Upper lobe of left lung (tissue), 6 donors: ENCODE results near the gene CLCNKA. TPM values are rescaled to one million over a fixed set of nuclear protein-coding genes. Genes with fewer than 3 reads are reported as not detected.

Experiments
- ATAC-seq, 2 donors: fragments of 200-7000 bp; cut with Tn5 transposase; one replicate each; pipeline ENCODE4 v1.9.1; 2022; ENCODE audit warnings: mild to moderate bottlenecking in 2 of 2, moderate library complexity in 2 of 2; ENCODE audit not compliant: low FRiP score in 2 of 2
- DNase-seq, 2 donors: peaks; one replicate each; pipeline ENCODE4 v3.0.0-alpha.2; 2019 to 2020
- H3K27ac ChIP-seq, 4 donors: fragments of 200-600 bp; sonication (generic); one replicate each; pipeline ENCODE4 v1.5.1; 2016 to 2019
- H3K27me3 ChIP-seq, 4 donors: fragments of 200-600 bp; sonication (generic); one replicate each; pipeline ENCODE4 v1.5.1; 2017 to 2019
- H3K36me3 ChIP-seq, 4 donors: fragments of 200-600 bp; sonication (generic); one replicate each; pipeline ENCODE4 v1.5.1; 2016 to 2019
- H3K4me1 ChIP-seq, 4 donors: fragments of 200-600 bp; sonication (generic); one replicate each; pipeline ENCODE4 v1.5.1; 2018 to 2019
- H3K4me3 ChIP-seq, 4 donors: fragments of 200-600 bp; sonication (generic); one replicate each; pipeline ENCODE4 v1.5.1; 2017 to 2019; ENCODE audit warnings: mild to moderate bottlenecking in 2 of 4, moderate library complexity in 1 of 4
- H3K9me3 ChIP-seq, 4 donors: fragments of 200-600 bp; sonication (generic); one replicate each; pipeline ENCODE4 v1.5.1; 2018 to 2019
- EP300 ChIP-seq, 4 donors: sonication (generic); formaldehyde crosslinking; IDR thresholded peaks; one replicate each; pipeline ENCODE4 v1.5.1; 2017; ENCODE audit warnings: antibody characterized with exemption in 4 of 4, control low read depth in 2 of 4
- POLR2A ChIP-seq, 4 donors: fragments of 450-650 bp; IDR thresholded peaks; one replicate each; pipeline ENCODE4 v1.5.1; 2016 to 2017; ENCODE audit warnings: antibody characterized with exemption in 4 of 4, mild to moderate bottlenecking in 2 of 4
- POLR2AphosphoS5 ChIP-seq, 2 donors: sonication (generic); formaldehyde crosslinking; IDR thresholded peaks; one replicate each; pipeline ENCODE4 v1.5.1; 2017; ENCODE audit warnings: antibody characterized with exemption in 2 of 2
- WGBS, 2 donors: methylation state at CpG; one replicate each; pipeline ENCODE4 v1.1.5; 2017 to 2018; 5-methylcytosine and 5-hydroxymethylcytosine counted together
- total RNA-seq, 6 donors: library from RNA; depleted of rRNA in 4 of 6; stranded (reverse); fragments of >200 nt in 4 of 6; gene quantifications; one replicate each; pipeline versions ENCODE4 v1.1.0 to v1.2.1, GENCODE V29; 2016 to 2021
- TF ChIP-seq, protein P1 (sequence below), 6 experiments: fragments of 450-650 bp in 4 of 6; fragments of 200-600 bp in 2 of 6; sonication (generic) in 2 of 6; IDR thresholded peaks; one replicate each; pipeline ENCODE4 v1.5.1; 2016 to 2019; ENCODE audit warnings: antibody characterized with exemption in 6 of 6
- donor health status: DM: no; HTN: no; CAD: no; lungs with moderate emphysema.
- donor health status: DM: no; HTN: yes; CAD: no; lungs with severe emphysema.

The CLCNKA gene
- total RNA-seq, 6 donors from 2014 or later: 0.20 to 0.89 (median 0.49) TPM; not detected in 3

DNA sequence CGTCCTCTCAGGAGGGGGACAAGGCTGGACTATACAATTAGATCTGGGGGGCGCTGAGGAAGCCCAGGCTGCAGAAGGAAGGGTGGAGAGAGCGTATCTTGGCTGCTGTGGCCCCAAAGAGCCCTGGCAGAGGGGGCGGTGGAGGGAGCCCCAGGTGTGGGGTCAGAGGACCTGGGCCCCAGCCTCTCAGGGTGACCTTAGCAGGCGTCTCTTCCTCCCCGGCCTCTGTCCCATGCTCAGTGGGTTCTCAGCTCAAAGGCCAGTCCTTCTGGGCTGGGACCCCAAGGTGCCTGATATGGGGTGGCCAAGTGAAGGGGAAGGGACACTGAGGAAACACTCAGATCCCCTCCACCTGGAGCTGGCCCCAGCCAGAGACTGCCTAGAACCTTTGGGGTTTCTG lies 49.8 kb downstream of the CLCNKA start:
- Histone ChIP-seq H3K4me3 (no peak overlapping the region), H3K9me3 (no peaks in the 10 kb centered on the region), H3K36me3 (no peaks in the 10 kb centered on the region), H3K27me3 (peaks cover 0 to 11% (median 8%) of the 10 kb centered on the region in 4 donors), H3K4me1 (peaks cover 17 to 22% (median 19%) of the 10 kb centered on the region in 4 donors), H3K27ac (no peak overlapping the region)
- ATAC-seq: no peak
- WGBS, 2 donors: 94 to 100% methylated on average over 2 to 6 of the region's 6 CpGs
- peak in 1 of 2 donors; percentile 29 for DNase-seq
- TF ChIP-seq POLR2A (IDR thresholded peaks at IDR 0.05) (no peak), EP300 (IDR thresholded peaks at IDR 0.05) (no peak), POLR2AphosphoS5 (IDR thresholded peaks at IDR 0.05) (no peak)
- TF ChIP-seq, protein P1, sequence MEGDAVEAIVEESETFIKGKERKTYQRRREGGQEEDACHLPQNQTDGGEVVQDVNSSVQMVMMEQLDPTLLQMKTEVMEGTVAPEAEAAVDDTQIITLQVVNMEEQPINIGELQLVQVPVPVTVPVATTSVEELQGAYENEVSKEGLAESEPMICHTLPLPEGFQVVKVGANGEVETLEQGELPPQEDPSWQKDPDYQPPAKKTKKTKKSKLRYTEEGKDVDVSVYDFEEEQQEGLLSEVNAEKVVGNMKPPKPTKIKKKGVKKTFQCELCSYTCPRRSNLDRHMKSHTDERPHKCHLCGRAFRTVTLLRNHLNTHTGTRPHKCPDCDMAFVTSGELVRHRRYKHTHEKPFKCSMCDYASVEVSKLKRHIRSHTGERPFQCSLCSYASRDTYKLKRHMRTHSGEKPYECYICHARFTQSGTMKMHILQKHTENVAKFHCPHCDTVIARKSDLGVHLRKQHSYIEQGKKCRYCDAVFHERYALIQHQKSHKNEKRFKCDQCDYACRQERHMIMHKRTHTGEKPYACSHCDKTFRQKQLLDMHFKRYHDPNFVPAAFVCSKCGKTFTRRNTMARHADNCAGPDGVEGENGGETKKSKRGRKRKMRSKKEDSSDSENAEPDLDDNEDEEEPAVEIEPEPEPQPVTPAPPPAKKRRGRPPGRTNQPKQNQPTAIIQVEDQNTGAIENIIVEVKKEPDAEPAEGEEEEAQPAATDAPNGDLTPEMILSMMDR (IDR thresholded peaks at IDR 0.05): no peak

DNA sequence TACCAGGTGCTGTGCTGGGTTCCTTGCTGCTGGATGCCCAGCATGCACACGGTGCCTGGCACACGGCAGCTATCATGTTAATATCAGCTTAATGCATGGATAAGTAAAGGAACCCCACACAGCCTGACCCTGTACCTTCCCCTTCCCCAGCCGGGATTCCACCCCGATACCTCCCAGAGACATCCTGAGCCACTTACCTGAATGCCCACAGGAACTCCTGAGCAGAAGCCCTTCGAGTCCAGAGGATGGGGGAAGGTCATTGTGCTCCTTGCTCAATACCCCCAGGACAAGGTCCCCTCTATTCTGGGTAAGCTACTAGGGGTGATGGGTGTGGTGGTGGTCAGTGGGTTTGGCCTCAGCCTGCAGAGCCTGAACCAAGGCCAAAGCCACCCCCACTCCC lies 50.3 kb downstream of the CLCNKA start:
- no peaks in the 10 kb centered on the region for H3K36me3 ChIP-seq
- no peak overlapping the region for H3K27ac ChIP-seq
- H3K4me1 ChIP-seq: peaks cover 17 to 22% (median 19%) of the 10 kb centered on the region in 4 donors
- H3K27me3 ChIP-seq: peaks cover 0 to 11% (median 8%) of the 10 kb centered on the region in 4 donors
- DNase-seq (peak in 1 of 2 donors; percentile 3), ATAC-seq (no peak)
- TF ChIP-seq, protein P1 (IDR thresholded peaks at IDR 0.05): no peak
- TF ChIP-seq POLR2A (IDR thresholded peaks at IDR 0.05) (no peak), EP300 (IDR thresholded peaks at IDR 0.05) (no peak), POLR2AphosphoS5 (IDR thresholded peaks at IDR 0.05) (no peak)
- no peaks in the 10 kb centered on the region for H3K9me3 ChIP-seq
- 85 to 89% methylated on average over 4 to 5 of the region's 5 CpGs for WGBS, 2 donors
- H3K4me3 ChIP-seq: no peak overlapping the region

DNA sequence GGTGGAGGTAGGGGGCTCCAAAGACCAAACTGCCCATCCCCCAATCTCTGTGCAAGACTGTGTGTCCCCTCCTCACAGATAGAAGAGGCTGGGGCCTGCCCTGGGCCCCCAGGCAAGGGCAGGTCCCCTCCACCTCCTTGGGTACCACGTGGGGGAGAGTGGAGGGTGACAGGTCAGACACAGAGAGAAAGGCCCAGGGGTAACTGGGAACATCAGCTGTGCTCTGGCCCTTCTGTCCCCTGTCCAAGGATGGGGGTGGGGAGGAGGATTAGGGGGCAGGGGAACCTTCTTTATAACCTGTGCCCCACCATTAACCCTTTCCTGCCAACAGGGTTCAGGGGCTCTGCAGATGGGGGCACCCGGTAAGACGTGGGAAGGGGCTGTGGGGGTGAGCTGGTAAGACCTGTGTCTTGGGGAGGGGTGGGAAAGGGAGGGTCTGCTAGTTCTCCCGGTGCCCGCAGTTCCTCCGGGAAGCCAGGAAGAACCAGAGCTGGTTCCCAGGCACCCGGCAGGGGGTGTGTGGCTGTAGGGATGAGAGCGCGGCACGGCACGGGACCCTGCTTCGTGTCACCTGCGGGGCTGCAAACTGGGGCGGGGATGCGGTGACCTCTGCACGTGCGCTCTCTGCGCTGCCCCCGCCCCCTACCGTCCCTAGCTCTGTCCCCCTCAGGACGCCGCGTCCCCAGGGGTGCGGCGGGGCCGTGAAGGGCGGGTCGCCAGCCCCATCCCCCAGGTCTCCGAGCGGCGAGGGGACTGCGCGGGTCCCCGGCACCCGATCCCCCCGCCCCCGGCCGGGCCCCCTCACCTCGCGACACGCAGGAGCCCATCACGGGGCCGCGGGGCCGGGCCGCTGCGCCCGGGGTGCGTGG lies 51.0 kb downstream of the CLCNKA start:
- H3K4me3 ChIP-seq: peak overlapping the region in 3 of 4 donors; percentile 33 to 41 (median 38)
- no peaks in the 10 kb centered on the region for H3K9me3 ChIP-seq
- 19 to 64% methylated on average over 2 to 7 of the region's 49 CpGs for WGBS, 2 donors
- TF ChIP-seq POLR2AphosphoS5 (IDR thresholded peaks at IDR 0.05): no peak
- no peak for TF ChIP-seq POLR2A (IDR thresholded peaks at IDR 0.05)
- TF ChIP-seq, protein P1 (IDR thresholded peaks at IDR 0.05): no peak
- TF ChIP-seq EP300 (IDR thresholded peaks at IDR 0.05): no peak
- H3K27ac ChIP-seq: no peak overlapping the region
- peaks cover 0 to 11% (median 8%) of the 10 kb centered on the region in 4 donors for H3K27me3 ChIP-seq
- H3K36me3 ChIP-seq: no peaks in the 10 kb centered on the region
- DNase-seq (no peak), ATAC-seq (no peak)
- peaks cover 17 to 22% (median 19%) of the 10 kb centered on the region in 4 donors for H3K4me1 ChIP-seq

DNA sequence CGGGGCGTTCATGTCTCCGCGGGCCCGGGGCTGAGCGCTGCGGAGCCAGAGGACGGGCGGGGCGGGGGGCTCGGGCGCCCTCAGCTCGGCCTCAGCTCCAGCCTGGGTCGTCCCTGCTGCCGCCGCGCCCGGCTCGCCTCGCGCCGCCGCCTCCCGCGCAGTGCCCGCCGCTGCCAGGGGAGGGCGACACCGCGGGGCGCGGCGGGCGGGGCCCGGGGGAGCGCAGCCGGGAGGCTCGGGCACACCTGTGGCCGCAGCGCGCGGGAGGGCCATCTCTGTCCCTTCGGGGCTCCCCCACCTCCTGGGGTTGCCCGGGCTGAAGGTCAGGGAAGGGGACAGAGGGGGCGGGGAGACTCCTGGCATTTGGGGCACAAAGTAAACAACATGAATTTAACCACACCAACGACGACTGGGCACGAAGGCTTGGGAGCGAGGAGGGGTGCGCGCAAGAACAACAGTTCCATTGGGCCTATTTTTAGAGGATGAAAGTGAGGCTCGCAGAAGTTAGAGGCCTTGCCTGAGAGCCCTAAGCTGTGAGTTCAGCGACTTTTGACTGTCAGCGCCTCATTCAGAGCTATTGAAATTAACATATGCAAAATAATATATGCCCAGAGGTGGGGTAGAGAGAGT lies 51.8 kb downstream of the CLCNKA start, which contains the start of gene FAM131C:
FAM131C (minus strand) TSS at position 162 of the 630 bp plus-strand sequence. CDS start 209 bp downstream, outside the sequence.
- ATAC-seq (peak; percentile 41 to 45), DNase-seq (peak; percentile 31 to 91)
- H3K36me3 ChIP-seq: no peaks in the 10 kb centered on the region

More for the DNA sequence above, 51.8 kb downstream of the CLCNKA start, which contains the start of gene FAM131C:
- peaks cover 0 to 11% (median 8%) of the 10 kb centered on the region in 4 donors for H3K27me3 ChIP-seq
- H3K4me3 ChIP-seq: peak within 1 kb of the TSS in 3 of 4 donors; percentile 33 to 41 (median 38)
- H3K27ac ChIP-seq: no peak within 1 kb of the TSS
- WGBS, 2 donors: 2 to 4% methylated on average over 18 to 36 of the region's 54 CpGs
- H3K4me1 ChIP-seq: peaks cover 10 to 16% (median 12%) of the 10 kb centered on the region in 4 donors
- TF ChIP-seq, protein P1 (IDR thresholded peaks at IDR 0.05): peak; percentile 70 to 86 (median 82)
- no peak for TF ChIP-seq POLR2AphosphoS5 (IDR thresholded peaks at IDR 0.05)
- no peaks in the 10 kb centered on the region for H3K9me3 ChIP-seq
